Small intestine (tissue), 7 donors: Measurements from ENCODE around the gene ZBED4. TPM values are rescaled to one million over a fixed set of nuclear protein-coding genes. Genes with fewer than 3 reads are reported as not detected.

Experiments
- DNase-seq, 2 donors: peaks; one replicate each; pipeline versions ENCODE4 v3.0.0 to v3.0.0-alpha.2; 2013
- FAIRE-seq: peaks from 2 replicates; lab custom pipeline; 2012; peaks lifted over from hg19 to GRCh38; lab: Jason Lieb, UNC
- H3K27ac ChIP-seq, 3 donors: one replicate each; pipeline ENCODE4 v1.5.1; 2013; ENCODE audit warnings: low read length in 2 of 3, mild to moderate bottlenecking in 2 of 3, control low read depth in 1 of 3, inconsistent platforms in 1 of 3, low read depth in 1 of 3, moderate library complexity in 1 of 3
- H3K27me3 ChIP-seq, 3 donors: one replicate each; pipeline ENCODE4 v1.6.1; 2013; ENCODE audit warnings: low read length in 3 of 3, inconsistent platforms in 1 of 3; ENCODE audit not compliant: control insufficient read depth in 3 of 3, insufficient read depth in 3 of 3
- H3K36me3 ChIP-seq, 3 donors: one replicate each; pipeline ENCODE4 v1.6.1; 2013; ENCODE audit warnings: low read length in 3 of 3, inconsistent platforms in 1 of 3, low read depth in 1 of 3, mild to moderate bottlenecking in 1 of 3, moderate library complexity in 1 of 3; ENCODE audit not compliant: control insufficient read depth in 3 of 3, insufficient read depth in 2 of 3
- H3K4me1 ChIP-seq, 3 donors: one replicate each; pipeline ENCODE4 v1.6.1; 2013; ENCODE audit warnings: low read length in 2 of 3, inconsistent platforms in 1 of 3, low read depth in 1 of 3, mild to moderate bottlenecking in 1 of 3, moderate library complexity in 1 of 3; ENCODE audit not compliant: control insufficient read depth in 3 of 3, insufficient read depth in 2 of 3
- H3K4me3 ChIP-seq, 3 donors: one replicate each; pipeline ENCODE4 v1.5.1; 2013; ENCODE audit warnings: low read length in 3 of 3, control low read depth in 1 of 3, inconsistent platforms in 1 of 3, low read depth in 1 of 3, mild to moderate bottlenecking in 1 of 3, moderate library complexity in 1 of 3
- H3K9me3 ChIP-seq, 2 donors: one replicate each; pipeline ENCODE4 v1.6.1; 2013; ENCODE audit warnings: low read depth in 1 of 2, low read length in 1 of 2; ENCODE audit not compliant: control insufficient read depth in 2 of 2, insufficient read depth in 1 of 2
- WGBS, 3 donors: extraction: QIAGEN DNeasy Blood & Tissue Kit; methylation state at CpG; one replicate each; pipeline ENCODE4 v1.1.7; 2013; 5-methylcytosine and 5-hydroxymethylcytosine counted together
- polyA plus RNA-seq, 4 donors: library from polyadenylated mRNA; stranded (reverse) in 3 of 4; unstranded in 1 of 4; fragments of 200-250 nt in 3 of 4; fragments of 120-200 nt in 1 of 4; gene quantifications; one replicate each; pipeline versions ENCODE4 v1.2.1 to v1.2.3, GENCODE V29; 2013
- donor health status: healthy with polysubstance abuse.
- donor health status: control.
- donor health status: control.
- donor health status: Bipolar disorder and iron deficiency.
- donor health status: healthy.

The ZBED4 gene
- polyA plus RNA-seq, 4 donors: 3.2 to 12.4 (median 5.6) TPM

DNA sequence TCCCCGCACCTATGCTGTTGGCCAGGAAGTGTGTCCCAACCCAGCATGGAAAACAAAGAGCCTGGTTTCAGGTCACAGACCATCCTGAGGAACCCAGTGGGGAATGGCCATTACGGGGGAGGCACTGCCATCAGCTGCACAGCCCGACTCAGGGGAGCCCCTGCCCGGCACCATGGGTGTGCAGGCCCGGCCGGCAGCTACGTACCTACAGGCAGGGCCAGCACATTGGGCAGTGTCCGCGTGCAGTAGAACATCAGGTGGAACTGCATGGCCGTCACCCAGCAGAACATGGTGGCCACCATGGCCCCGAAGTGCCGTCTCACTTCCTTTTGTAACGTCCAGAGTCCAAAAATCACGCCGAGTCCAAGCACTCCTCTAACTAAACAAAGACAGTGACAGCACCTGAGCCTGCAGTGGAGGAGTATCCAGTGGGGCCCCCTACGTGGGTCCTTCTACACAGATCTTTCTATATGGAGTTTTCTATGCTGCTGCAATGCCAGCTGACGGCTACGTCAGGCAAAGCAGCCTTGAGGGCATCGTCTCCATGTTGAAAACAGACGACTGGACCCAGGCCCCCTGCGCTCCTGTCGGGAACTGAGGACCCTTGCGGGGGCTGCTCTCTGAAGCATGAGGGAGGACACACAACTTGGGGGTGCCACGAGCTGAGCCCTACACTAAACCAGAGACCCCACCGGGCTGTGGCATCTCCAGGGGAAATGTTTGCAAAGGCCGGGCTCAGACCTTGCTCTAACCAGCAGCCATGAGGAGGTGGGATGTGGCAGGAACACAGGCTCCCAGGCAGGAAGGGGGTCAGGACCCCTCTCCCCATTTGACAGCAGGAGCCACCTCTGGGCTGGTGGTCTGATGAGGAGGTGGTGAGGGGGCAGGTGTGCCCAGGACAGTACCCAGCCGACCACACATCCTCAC lies 56.8 kb downstream of the ZBED4 start:
- FAIRE-seq (no peak), DNase-seq (no peak)
- Histone ChIP-seq H3K27me3 (no peaks in the 10 kb centered on the region), H3K9me3 (no peaks in the 10 kb centered on the region), H3K36me3 (peaks cover 4 to 71% (median 18%) of the 10 kb centered on the region in 3 donors), H3K4me3 (no peak overlapping the region), H3K27ac (no peak overlapping the region), H3K4me1 (no peaks in the 10 kb centered on the region)
- WGBS, 3 donors: 90 to 93% (median 92%) methylated on average over 27 of the region's 27 CpGs

- H3K9me3 ChIP-seq: no peaks in the 10 kb centered on the region
- H3K4me3 ChIP-seq: no peak overlapping the region
- no peak overlapping the region for H3K27ac ChIP-seq
- WGBS, 3 donors: 94 to 97% (median 96%) methylated on average over 23 to 30 of the region's 30 CpGs
- FAIRE-seq (no peak), DNase-seq (no peak)
- peaks cover 4 to 60% (median 13%) of the 10 kb centered on the region in 3 donors for H3K36me3 ChIP-seq
- no peaks in the 10 kb centered on the region for H3K27me3 ChIP-seq
- H3K4me1 ChIP-seq: no peaks in the 10 kb centered on the region
Measured at GRCh38 chr22:49911881-49912625, 58.4 kb downstream of the ZBED4 start.

DNA sequence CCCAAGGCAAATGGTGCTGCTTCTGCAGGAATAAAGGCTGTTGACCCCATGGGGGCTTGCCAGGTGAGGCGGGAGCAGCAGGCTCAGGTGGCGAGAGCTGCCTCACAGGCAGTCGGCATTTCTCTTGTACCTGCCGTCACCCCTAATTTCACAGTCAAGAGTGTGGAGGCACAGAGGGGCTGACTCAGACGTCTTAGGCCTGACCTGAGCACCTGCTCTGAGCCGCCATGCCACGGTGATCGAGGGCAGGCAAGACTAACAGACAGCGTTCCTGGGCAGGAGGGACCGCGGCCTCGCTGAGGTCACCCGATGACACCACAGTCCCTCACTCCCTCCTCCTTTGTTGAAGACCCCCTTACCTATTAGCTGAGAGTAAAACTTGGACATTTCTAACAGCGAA lies 59.4 kb downstream of the ZBED4 start:
- no peaks in the 10 kb centered on the region for H3K9me3 ChIP-seq
- H3K4me3 ChIP-seq: no peak overlapping the region
- peaks cover 4 to 50% (median 13%) of the 10 kb centered on the region in 3 donors for H3K36me3 ChIP-seq
- no peaks in the 10 kb centered on the region for H3K4me1 ChIP-seq
- FAIRE-seq: no peak
- DNase-seq: no peak
- H3K27ac ChIP-seq: no peak overlapping the region
- H3K27me3 ChIP-seq: no peaks in the 10 kb centered on the region
- 93 to 97% (median 96%) methylated on average over 14 of the region's 14 CpGs for WGBS, 3 donors

- Histone ChIP-seq H3K27me3 (no peaks in the 10 kb centered on the region), H3K36me3 (peaks cover 4 to 48% (median 13%) of the 10 kb centered on the region in 3 donors), H3K4me3 (no peak overlapping the region), H3K27ac (no peak overlapping the region), H3K9me3 (no peaks in the 10 kb centered on the region), H3K4me1 (no peaks in the 10 kb centered on the region)
- DNase-seq: no peak
- no peak for FAIRE-seq
- WGBS, 3 donors: 96 to 97% (median 97%) methylated on average over 14 of the region's 14 CpGs
Measured at GRCh38 chr22:49913446-49913845, 59.8 kb downstream of the ZBED4 start.

DNA sequence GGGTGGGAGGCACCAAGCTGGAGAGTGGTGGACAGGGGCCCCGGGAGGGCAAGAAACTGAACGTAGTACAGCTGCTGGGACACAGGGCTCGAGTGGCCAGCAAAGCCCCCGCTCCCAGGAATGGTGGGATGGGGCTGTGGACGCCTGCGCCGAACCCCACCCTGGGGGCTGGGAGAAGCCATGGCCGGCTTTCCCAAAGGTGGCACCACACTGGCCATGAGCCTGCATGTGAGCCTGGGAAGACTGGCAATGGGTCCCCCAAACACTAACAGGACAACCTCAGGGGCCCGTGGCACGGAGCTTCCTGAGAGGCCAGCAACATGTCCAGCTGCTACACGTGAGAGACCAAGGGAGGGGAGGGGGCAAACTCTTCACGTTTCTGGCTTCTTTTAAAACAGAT lies 60.6 kb downstream of the ZBED4 start:
- no peaks in the 10 kb centered on the region for H3K27me3 ChIP-seq
- no peak overlapping the region for H3K27ac ChIP-seq
- H3K36me3 ChIP-seq: peaks cover 4 to 43% (median 13%) of the 10 kb centered on the region in 3 donors
- FAIRE-seq (no peak), DNase-seq (no peak)
- peaks cover 0 to 4% (median 0%) of the 10 kb centered on the region in 3 donors for H3K4me1 ChIP-seq
- no peaks in the 10 kb centered on the region for H3K9me3 ChIP-seq
- WGBS, 3 donors: 88 to 98% (median 91%) methylated on average over 12 of the region's 12 CpGs
- H3K4me3 ChIP-seq: no peak overlapping the region

DNA sequence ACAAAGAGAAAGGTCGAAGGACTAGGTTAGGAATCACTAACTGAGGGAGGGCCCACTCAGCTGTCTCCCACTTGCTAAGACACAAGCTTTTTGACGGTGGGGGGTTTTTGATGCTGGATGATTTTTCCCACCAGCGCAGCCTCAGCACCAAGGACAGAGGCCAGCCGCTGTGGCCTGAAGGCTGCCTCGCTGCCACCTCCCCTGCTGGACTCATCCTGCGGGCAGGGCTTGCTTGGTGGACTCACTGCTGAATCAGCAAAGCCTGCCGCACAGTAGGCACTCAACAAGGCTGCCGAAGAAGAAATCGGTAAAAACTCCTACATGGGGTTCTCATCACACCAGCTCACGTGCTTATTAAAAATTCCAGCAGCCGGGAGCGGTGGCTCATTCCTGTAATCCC lies 62.0 kb downstream of the ZBED4 start:
- Histone ChIP-seq H3K4me1 (peaks cover 0 to 5% (median 4%) of the 10 kb centered on the region in 3 donors), H3K9me3 (no peaks in the 10 kb centered on the region), H3K36me3 (peaks cover 4 to 37% (median 9%) of the 10 kb centered on the region in 3 donors), H3K27ac (no peak overlapping the region), H3K27me3 (no peaks in the 10 kb centered on the region), H3K4me3 (no peak overlapping the region)
- WGBS, 3 donors: 94 to 97% (median 94%) methylated on average over 12 of the region's 12 CpGs
- DNase-seq (no peak), FAIRE-seq (no peak)

GRCh38 chr22:49916831-49917230 lies 63.2 kb downstream of the ZBED4 start:
- Histone ChIP-seq H3K4me3 (no peak overlapping the region), H3K27me3 (no peaks in the 10 kb centered on the region), H3K36me3 (peaks cover 4 to 38% (median 7%) of the 10 kb centered on the region in 3 donors), H3K27ac (no peak overlapping the region), H3K9me3 (no peaks in the 10 kb centered on the region), H3K4me1 (peaks cover 0 to 5% (median 4%) of the 10 kb centered on the region in 3 donors)
- FAIRE-seq: no peak
- no peak for DNase-seq
- 85 to 92% (median 88%) methylated on average over 11 of the region's 11 CpGs for WGBS, 3 donors
